LNCAP (cell line): ENCODE data around the gene RTP4.

ENCODE experiments used
- CTCF ChIP-seq: fragments of 450-650 bp; IDR thresholded peaks from 2 replicates; pipeline ENCODE4 v1.5.1; 2017; ENCODE audit warnings: mild to moderate bottlenecking

The RTP4 gene

GRCh38 chr3:187370051-187370450 is 1.9 kb downstream of the RTP4 start:
- TF ChIP-seq CTCF, result no peak

DNA sequence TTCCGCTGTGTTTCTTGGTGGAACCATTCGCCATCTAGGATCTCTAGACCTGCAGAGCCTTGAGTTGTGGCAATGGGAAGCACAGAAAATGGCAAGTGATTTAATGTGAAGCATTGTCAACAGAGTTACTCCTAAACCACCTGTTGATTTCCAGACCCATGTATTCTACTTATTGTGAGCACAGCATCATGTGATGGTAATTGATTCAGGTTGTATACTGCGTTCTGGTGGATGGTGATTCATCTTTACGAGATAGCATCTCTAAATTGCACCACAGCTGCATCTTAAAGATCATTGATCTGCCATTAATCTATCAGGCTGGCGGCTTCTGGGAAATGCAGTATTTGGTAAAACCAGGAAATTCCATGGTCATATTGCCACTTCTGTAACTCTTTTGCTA is 7.4 kb downstream of the RTP4 start:
- no peak for TF ChIP-seq CTCF

DNA sequence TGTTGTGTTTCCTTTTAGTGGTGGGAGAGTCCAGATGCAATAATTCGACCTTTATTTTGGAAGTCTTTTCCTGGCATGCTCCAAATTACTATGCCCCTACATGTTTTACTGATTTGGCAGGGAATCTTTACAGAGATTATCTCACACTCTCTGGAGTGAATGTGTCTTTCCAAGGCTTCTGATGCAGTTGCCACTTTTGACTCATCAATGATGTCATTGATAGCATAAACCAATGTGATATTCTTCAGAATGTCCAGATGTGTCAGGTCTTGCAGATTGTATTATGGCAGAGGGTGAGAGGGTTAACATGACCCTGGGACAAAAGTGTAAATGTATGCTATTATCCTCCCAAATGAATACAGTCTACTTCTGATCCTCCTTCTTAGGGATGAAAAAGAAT is 9.7 kb downstream of the RTP4 start:
- no peak for TF ChIP-seq CTCF

DNA sequence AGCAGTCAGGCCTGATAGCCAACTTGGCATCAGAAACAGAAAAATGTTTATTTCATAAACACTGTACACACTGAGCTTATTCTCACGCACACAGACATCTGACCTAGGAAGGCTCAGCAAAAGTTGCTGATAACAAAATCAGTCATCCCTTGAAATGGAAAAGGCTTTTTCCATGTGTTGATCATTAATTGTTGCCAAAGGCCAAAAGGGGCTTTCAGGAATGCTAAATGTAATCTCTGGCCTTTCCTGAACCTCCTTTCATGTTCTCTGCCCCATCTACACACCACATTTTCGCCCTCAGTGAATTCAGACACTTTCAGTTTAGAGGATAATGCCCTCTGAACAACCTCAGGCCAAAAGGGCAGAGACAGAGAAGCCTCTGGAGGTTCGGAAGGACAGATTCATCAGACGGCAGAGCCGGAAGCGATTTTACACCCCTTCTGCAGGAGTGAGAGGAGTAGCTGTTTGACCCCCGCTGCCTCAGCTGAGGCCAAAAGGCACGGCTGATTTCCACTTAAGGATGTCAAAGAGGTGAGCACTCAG is 14.5 kb downstream of the RTP4 start:
- no peak for TF ChIP-seq CTCF

GRCh38 chr3:187383246-187383645 is 15.1 kb downstream of the RTP4 start:
- no peak for TF ChIP-seq CTCF

- TF ChIP-seq CTCF, result no peak
Measured at GRCh38 chr3:187385296-187385695, 17.1 kb downstream of the RTP4 start.

- TF ChIP-seq CTCF, result no peak
Measured at GRCh38 chr3:187396661-187397060, 28.5 kb downstream of the RTP4 start.

DNA sequence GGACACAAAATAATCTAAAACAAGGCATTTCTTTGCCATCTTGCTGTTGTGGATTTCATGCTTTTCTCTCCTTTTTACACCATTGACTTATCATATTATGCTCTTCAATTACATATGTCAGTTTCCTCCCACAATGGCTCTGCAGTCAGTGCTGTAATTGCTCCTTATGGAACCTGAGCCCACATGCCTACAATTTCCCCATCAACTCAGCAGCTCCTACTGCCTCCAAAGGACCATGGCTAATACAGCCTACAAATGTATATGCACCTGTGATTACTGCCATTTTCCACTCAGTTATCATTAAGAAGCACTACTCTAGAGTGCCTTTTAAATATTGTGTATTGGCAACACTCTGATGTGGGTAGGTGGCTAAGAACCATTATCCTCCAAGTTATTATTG is 30.8 kb downstream of the RTP4 start:
- TF ChIP-seq CTCF, result no peak
